Muscle of leg (tissue), 11 donors: ENCODE measurements around the gene ARPC5L. TPM values are rescaled to one million over a fixed set of nuclear protein-coding genes. Genes with fewer than 3 reads are reported as not detected.

Experiments
- DNase-seq: peaks from one replicate; pipeline ENCODE4 v3.0.0; 2013
- H3K27ac ChIP-seq: one replicate; pipeline ENCODE4 v1.5.1; 2013; ENCODE audit warnings: mild to moderate bottlenecking, low read length, control low read depth
- H3K27me3 ChIP-seq: one replicate; pipeline ENCODE4 v1.6.1; 2013; ENCODE audit warnings: low read length; ENCODE audit not compliant: control insufficient read depth, insufficient read depth
- H3K36me3 ChIP-seq: one replicate; pipeline ENCODE4 v1.6.1; 2013; ENCODE audit warnings: low read length; ENCODE audit not compliant: control insufficient read depth, insufficient read depth
- H3K4me1 ChIP-seq: one replicate; pipeline ENCODE4 v1.6.1; 2013; ENCODE audit warnings: low read length; ENCODE audit not compliant: control insufficient read depth, insufficient read depth
- H3K4me3 ChIP-seq: one replicate; pipeline ENCODE4 v1.5.1; 2013; ENCODE audit warnings: low read length, control low read depth
- H3K9me3 ChIP-seq: replicated peaks from 2 replicates; pipeline ENCODE4 v1.6.1; 2013; ENCODE audit warnings: low read depth, low read length; ENCODE audit not compliant: control insufficient read depth
- WGBS: methylation state at CpG from one replicate; pipeline ENCODE4 v1.1.5; 2013; ENCODE audit warnings: missing lambda C conversion rate; ENCODE audit not compliant: insufficient coverage; 5-methylcytosine and 5-hydroxymethylcytosine counted together
- polyA plus RNA-seq, 8 donors: library from polyadenylated mRNA; unstranded; fragments of 120-200 nt; gene quantifications; one replicate each; pipeline versions ENCODE4 v1.2.1 to v1.2.3, GENCODE V29; 2013; ENCODE audit warnings: inconsistent platforms in 1 of 8, low replicate concordance in 1 of 8; ENCODE audit not compliant: insufficient read length in 8 of 8, insufficient read depth in 1 of 8
- total RNA-seq: library from RNA; stranded (reverse); fragments of 120-200 nt; gene quantifications from one replicate; pipeline ENCODE4 v1.2.4, GENCODE V29; 2013

Gene ARPC5L
- total and polyA plus RNA-seq, 9 donors = 15.0 to 34.6 (median 31.8) TPM

DNA sequence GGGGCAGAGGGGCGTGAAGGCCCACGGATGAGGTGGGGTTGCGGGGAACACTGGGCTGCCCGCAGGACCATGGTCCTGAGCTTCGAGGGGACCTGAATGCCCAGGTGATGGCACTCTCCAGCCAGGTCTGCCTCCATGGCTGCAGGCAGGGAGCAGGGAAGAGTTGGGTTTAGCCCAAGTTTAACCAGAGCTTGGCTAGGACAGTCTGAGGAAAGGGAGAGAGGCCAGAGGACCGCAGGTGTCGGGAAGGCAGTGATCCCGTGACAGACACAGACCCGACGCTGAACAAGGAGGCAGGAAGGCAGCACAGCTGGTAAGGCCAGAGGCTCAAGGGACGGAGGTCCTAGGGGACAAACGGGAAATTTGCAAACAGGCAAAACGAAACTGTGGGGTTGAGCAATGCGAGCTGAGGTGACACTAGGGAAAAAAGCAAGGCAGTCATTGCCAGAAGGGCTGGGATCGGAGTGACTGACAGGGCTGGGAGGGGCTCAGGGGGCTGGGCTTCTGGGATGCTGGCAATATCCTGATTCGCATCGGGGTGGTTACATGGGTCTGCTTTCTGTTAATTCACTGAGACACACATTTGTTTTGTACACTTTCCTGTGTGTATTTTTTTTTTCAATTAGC is 25.0 kb downstream of the ARPC5L start:
- peaks cover 76% of the 10 kb centered on the region for H3K36me3 ChIP-seq
- 75% methylated on average over 15 of the region's 17 CpGs for WGBS
- DNase-seq = no peak

DNA sequence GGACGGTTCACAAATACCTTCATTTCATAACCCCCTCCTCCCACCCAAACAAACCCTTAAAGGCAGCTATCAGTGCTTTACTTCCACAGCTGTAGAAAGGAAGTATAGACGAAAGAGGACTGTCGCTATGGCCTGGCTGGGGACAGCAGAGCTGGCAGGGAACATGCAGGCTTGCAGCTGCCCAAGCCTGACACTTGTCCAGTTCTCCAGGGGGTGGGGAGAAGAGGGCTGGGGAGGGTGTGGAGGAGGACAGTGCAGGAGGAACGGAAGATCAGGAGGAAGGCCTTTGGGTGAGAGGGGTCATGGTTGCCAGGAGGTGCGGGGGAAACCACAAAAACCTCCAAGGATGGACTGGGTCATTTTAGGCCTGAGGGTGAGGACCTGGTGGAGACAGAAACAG is 25.9 kb downstream of the ARPC5L start:
- H3K27ac ChIP-seq = no peak overlapping the region
- no peak for DNase-seq
- WGBS = 58% methylated on average over 4 of the region's 5 CpGs

More for the DNA sequence above, 25.0 kb downstream of the ARPC5L start:
- Histone ChIP-seq H3K27ac (no peak overlapping the region), H3K9me3 (no peaks in the 10 kb centered on the region), H3K4me3 (no peak overlapping the region), H3K27me3 (no peaks in the 10 kb centered on the region), H3K4me1 (peaks cover 2% of the 10 kb centered on the region)

DNA sequence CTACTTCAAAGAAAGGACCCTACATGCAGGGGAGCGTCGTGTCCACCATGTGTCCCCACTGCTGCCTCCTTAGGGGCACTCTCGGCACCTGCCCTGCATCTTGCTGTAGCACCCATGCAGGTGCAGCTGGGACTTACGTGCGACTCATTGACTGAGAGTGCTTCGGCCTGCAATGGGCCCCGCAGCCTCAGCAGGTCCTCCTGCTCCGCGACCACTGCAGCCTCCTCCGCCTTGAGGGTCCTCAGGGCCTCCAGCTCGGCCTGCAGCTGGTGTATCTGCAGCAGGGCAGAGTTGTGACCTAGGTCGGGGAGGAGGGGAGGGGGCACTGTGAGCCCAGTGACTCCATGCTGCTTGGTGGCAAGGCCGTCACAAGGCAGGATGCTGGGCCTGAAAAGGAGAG is 27.1 kb downstream of the ARPC5L start:
- Histone ChIP-seq H3K36me3 (peaks cover 75% of the 10 kb centered on the region), H3K27ac (no peak overlapping the region), H3K4me1 (peaks cover 2% of the 10 kb centered on the region), H3K4me3 (no peak overlapping the region), H3K9me3 (no peaks in the 10 kb centered on the region), H3K27me3 (no peaks in the 10 kb centered on the region)
- WGBS = 95% methylated on average over 13 of the region's 13 CpGs
- no peak for DNase-seq

More for the DNA sequence above, 25.9 kb downstream of the ARPC5L start:
- Histone ChIP-seq H3K36me3 (peaks cover 68% of the 10 kb centered on the region), H3K9me3 (no peaks in the 10 kb centered on the region), H3K4me1 (peaks cover 2% of the 10 kb centered on the region), H3K4me3 (no peak overlapping the region), H3K27me3 (no peaks in the 10 kb centered on the region)

DNA sequence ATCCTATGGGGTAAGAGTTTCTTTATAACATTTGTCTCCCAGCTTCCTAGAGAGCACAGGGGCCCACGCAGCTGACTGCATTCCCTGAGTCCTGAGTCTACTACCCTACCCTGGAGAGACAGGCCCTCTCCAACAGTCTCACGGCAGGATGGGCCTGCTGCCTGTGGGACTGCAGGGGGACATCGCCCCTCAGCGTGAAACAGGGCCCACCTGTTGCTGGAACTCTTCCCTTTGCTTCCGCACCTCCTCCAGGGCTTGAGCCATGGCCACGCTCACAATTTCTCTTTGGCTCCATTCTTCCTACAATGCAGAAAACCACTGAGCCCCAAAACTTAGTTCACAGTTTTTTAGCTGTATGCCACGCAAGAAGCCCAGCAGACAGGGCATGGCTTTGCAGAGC is 28.2 kb downstream of the ARPC5L start:
- H3K36me3 ChIP-seq = peaks cover 77% of the 10 kb centered on the region
- H3K27ac ChIP-seq = no peak overlapping the region
- H3K4me3 ChIP-seq = no peak overlapping the region
- H3K4me1 ChIP-seq = peaks cover 2% of the 10 kb centered on the region
- DNase-seq = no peak
- 97% methylated on average over 5 of the region's 7 CpGs for WGBS
- H3K9me3 ChIP-seq = no peaks in the 10 kb centered on the region
- no peaks in the 10 kb centered on the region for H3K27me3 ChIP-seq

DNA sequence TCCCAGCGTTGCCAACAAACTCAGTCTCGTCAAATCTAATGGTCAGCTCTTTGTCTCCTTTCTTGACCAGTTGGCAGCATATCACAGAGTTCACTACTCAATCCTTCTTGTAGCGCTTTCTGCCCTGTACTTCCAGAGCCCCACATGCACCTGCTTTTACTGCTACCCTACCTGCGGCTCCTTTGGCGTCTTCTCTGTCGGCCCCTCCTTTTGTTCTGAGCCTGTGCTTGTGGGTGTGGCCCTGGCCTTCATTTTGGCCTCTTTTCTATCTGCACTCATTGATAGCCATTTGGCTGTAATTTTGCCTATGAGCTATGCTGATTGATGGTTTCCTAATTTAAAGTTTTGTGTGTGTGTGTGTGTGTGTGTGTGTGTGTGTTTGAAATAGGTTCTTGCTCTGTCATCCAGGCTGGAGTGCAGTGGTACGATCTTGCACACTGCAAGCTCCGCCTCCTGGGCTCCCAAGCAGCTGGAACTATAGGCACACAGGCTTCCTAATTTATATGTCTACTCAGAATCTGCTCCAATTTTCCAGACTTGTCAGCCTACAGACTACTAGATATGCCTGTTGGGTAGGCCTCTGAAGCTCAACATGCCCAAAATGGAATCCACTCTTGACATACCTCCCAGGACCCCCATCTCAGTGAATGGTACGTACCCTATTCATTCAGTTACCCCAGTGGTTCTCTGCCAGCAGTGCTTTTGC is 32.3 kb downstream of the ARPC5L start:
- no peaks in the 10 kb centered on the region for H3K9me3 ChIP-seq
- no peak for DNase-seq
- WGBS = 85% methylated on average over 8 of the region's 9 CpGs
- H3K4me3 ChIP-seq = no peak overlapping the region
- H3K4me1 ChIP-seq = no peaks in the 10 kb centered on the region
- no peak overlapping the region for H3K27ac ChIP-seq
- no peaks in the 10 kb centered on the region for H3K27me3 ChIP-seq
- peaks cover 62% of the 10 kb centered on the region for H3K36me3 ChIP-seq

DNA sequence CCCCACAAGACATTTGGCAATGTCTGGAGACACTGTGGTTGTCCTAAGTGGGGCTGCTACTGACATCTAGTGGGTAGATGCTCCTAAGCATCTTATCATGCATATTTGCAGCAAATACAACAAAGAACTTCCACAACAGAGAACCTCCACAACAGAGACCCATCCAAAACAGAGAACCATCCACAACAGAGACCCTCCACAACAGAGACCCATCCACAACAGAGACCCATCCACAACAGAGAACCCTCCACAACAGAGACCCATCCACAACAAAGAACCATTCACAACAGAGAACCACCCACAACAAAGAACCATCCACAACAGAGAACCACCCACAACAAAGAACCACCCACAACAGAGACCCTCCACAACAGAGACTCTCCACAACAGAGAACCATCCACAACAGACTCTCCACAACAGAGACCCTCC is 32.8 kb downstream of the ARPC5L start:
- Histone ChIP-seq H3K4me1 (no peaks in the 10 kb centered on the region), H3K36me3 (peaks cover 62% of the 10 kb centered on the region), H3K27me3 (no peaks in the 10 kb centered on the region), H3K27ac (no peak overlapping the region), H3K4me3 (no peak overlapping the region), H3K9me3 (no peaks in the 10 kb centered on the region)
- DNase-seq = peak; percentile 25

DNA sequence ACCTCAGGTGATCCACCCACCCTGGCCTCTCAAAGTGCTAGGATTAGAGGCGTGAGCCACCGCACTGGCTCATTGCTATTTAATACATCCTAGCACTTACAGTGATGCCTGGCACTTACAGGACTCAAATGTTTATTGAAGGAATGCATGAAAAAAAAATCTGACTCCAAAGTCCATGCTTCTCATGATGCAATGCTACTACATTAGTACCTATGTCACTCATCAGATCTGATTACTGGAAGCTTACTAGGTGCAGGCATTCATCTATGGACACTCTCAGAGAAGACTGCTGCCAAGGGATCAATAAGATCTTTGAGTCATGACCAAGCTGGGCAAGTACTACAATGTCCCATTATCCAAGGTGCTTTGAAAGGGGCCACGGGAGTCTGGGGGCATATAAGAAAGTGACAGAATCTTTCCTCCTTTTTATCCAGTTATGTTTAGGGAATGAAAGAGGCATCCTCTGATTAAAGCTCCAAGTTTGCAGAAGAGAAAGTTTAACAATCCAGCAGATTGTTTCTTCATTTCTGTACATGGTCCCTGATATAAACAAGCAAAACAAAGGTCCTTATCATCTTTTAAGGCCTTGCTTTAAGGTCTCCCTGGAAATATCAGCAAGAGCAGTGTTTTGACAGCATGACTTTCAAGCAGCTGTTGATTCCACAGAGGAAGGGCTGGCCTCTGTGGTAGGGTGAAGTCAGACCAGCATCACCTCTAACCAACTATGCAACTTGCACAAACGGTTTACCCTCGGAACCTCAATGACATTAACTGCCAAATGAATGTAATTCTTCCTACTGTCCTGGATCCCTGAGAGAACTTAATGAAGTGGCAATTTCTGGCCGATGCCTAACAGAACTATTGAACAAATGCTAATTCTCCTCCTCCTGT is 35.9 kb downstream of the ARPC5L start:
- DNase-seq = no peak
- Histone ChIP-seq H3K36me3 (peaks cover 54% of the 10 kb centered on the region), H3K4me1 (no peaks in the 10 kb centered on the region), H3K9me3 (no peaks in the 10 kb centered on the region), H3K4me3 (no peak overlapping the region), H3K27ac (no peak overlapping the region), H3K27me3 (no peaks in the 10 kb centered on the region)
- WGBS = 72% methylated on average over 2 of the region's 6 CpGs

DNA sequence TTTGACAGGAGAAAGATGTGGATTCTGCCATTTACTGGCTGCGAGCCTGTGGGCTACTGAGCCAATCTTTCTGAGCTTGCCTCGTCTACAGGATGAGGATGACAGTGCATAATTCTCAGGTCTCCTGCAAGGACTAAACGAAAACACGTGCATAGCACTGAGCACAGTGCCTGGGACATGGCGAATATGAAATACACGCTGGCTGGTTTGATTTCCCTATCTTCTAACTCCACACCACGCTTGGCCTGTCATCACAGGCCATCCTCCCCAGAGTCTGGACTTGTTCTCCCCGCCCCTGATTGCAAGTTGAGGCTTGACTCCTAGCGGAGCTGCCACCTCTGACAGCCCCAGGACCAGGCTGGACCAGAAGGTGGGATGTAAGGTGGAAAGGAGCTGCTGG is 37.9 kb downstream of the ARPC5L start:
- Histone ChIP-seq H3K4me1 (no peaks in the 10 kb centered on the region), H3K9me3 (no peaks in the 10 kb centered on the region), H3K4me3 (no peak overlapping the region), H3K27me3 (no peaks in the 10 kb centered on the region), H3K36me3 (peaks cover 43% of the 10 kb centered on the region), H3K27ac (no peak overlapping the region)
- DNase-seq = no peak
- 88% methylated on average over 8 of the region's 9 CpGs for WGBS

DNA sequence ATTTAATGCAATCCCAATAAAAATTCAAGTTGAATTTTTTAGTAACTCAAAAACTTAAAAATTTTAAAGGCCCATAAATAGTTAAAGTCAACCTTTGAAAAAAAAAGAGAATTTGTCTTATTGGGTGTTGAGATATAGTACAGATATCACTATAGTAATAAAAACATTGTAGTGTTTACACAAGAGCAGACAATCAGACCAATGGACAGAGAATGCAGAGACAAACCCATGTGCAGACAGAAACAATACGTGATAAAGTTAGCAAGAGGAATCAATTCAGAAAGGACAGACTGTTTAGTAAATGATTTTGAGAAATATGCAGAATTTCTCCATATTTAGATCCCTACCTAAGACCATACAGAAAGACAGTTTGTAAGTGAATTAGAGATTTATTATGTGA is 45.0 kb downstream of the ARPC5L start:
- Histone ChIP-seq H3K4me3 (no peak overlapping the region), H3K36me3 (peaks cover 27% of the 10 kb centered on the region), H3K27me3 (no peaks in the 10 kb centered on the region), H3K9me3 (no peaks in the 10 kb centered on the region), H3K4me1 (no peaks in the 10 kb centered on the region), H3K27ac (no peak overlapping the region)
- no peak for DNase-seq
- no CpG with 5 or more reads among the region's 1 CpG for WGBS

DNA sequence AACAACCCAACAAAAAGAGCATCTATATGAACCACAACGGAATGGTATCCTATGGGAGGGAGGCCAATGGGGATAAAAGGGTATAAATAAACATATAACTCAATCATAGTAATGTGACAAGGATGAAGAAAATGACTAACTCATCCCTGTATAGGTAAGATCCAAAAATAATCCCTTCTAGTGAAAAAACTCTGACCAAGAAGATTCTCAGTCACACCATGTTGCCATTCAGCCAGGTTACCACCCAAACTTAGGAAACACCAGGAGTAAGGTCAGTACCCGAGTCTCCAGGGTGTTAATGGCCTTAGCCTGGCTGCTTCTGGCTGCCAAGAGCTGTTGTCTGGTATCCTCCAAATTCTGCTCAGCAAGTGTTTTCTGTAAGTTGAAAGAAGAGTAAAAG is 46.2 kb downstream of the ARPC5L start:
- Histone ChIP-seq H3K36me3 (peaks cover 28% of the 10 kb centered on the region), H3K27ac (no peak overlapping the region), H3K4me3 (no peak overlapping the region)

More for the DNA sequence above, 46.2 kb downstream of the ARPC5L start:
- Histone ChIP-seq H3K4me1 (no peaks in the 10 kb centered on the region), H3K27me3 (no peaks in the 10 kb centered on the region), H3K9me3 (no peaks in the 10 kb centered on the region)
- no CpG with 5 or more reads among the region's 2 CpGs for WGBS
- no peak for DNase-seq
